ENCODE data around the gene OR1D2.
"Not testable (repeated sequence)": the region's sequence is repeated elsewhere in the genome, so short reads cannot be mapped to it uniquely, and the experiment has no call there.

Gene OR1D2

GRCh38 chr17:3104322-3104721, at the start of gene OR1D2:
OR1D2 (minus strand) TSS chr17:3104422; CDS start chr17:3092996, 11,426 bp downstream.
- DNase-seq (ENCODE audit: low spot score), result no peak

- DNase-seq (ENCODE audit: low spot score), result not testable (repeated sequence)
Observed at GRCh38 chr17:3137494-3137893, 33.3 kb upstream of the OR1D2 start.

- DNase-seq (ENCODE audit: low spot score), result no peak
Observed at GRCh38 chr17:3127451-3127850, 23.2 kb upstream of the OR1D2 start, which contains the start of gene OR1G1. OR1G1 (minus strand) TSS chr17:3127551; CDS start chr17:3127551, 0 bp downstream.

- not testable (repeated sequence) for DNase-seq (ENCODE audit: low spot score)
Observed at GRCh38 chr17:3073850-3074249, 30.4 kb downstream of the OR1D2 start.

GRCh38 chr17:3065192-3065591, 39.0 kb downstream of the OR1D2 start:
- DNase-seq (ENCODE audit: low spot score), result not testable (repeated sequence)

- DNase-seq (ENCODE audit: low spot score), result not testable (repeated sequence)
Observed at GRCh38 chr17:3063507-3063906, 40.7 kb downstream of the OR1D2 start, which contains the start of gene OR1D5. OR1D5 (minus strand) TSS chr17:3063607; CDS start chr17:3063607, 0 bp downstream.

- DNase-seq (ENCODE audit: low spot score), result not testable (repeated sequence)
Observed at GRCh38 chr17:3062824-3063377, 41.3 kb downstream of the OR1D2 start.

- DNase-seq (ENCODE audit: low spot score), result not testable (repeated sequence)
Observed at GRCh38 chr17:3054868-3055267, 49.4 kb downstream of the OR1D2 start.

- DNase-seq (ENCODE audit: low spot score), result no peak
Observed at GRCh38 chr17:3049705-3050295, 54.4 kb downstream of the OR1D2 start.

GRCh38 chr17:3048727-3049471, 55.3 kb downstream of the OR1D2 start:
- DNase-seq (ENCODE audit: low spot score), result peak; percentile 96

- DNase-seq (ENCODE audit: low spot score), result no peak
Observed at GRCh38 chr17:3046753-3047152, 57.5 kb downstream of the OR1D2 start.

- no peak for DNase-seq (ENCODE audit: low spot score)
Observed at GRCh38 chr17:3043737-3044365, 60.4 kb downstream of the OR1D2 start.

GRCh38 chr17:3040882-3041281, 63.3 kb downstream of the OR1D2 start:
- no peak for DNase-seq (ENCODE audit: low spot score)

GRCh38 chr17:3039736-3040135, 64.5 kb downstream of the OR1D2 start:
- no peak for DNase-seq (ENCODE audit: low spot score)

- no peak for DNase-seq (ENCODE audit: low spot score)
Observed at GRCh38 chr17:3038941-3039340, 65.3 kb downstream of the OR1D2 start.
